SU-DHL-6 (cell line): ENCODE results near the gene HNRNPD.

Source experiments
- CTCF ChIP-seq: fragments of 200-600 bp; sonication (generic); IDR thresholded peaks from one replicate; pipeline ENCODE4 v1.5.1; 2017; ENCODE audit warnings: antibody characterized with exemption, mild to moderate bottlenecking, low read length, moderate library complexity; ENCODE audit not compliant: insufficient read depth, poor library complexity, severe bottlenecking
- EZH2phosphoT487 ChIP-seq: fragments of 200-600 bp; sonication (generic), shearing (Covaris generic); conservative IDR thresholded peaks from 2 replicates; pipeline ENCODE4 v1.6.1; 2018; ENCODE audit warnings: mild to moderate bottlenecking, antibody characterized with exemption, low read length, moderate library complexity, mixed read lengths

- TF ChIP-seq CTCF = no peak
- TF ChIP-seq EZH2phosphoT487 = no peak
These were observed 6.6 kb upstream of the HNRNPD start for GRCh38 chr4:82380344-82380743.
